ENCODE data around the gene TNIK.

TNIK gene

GRCh38 chr3:171268677-171269076, 191.5 kb downstream of the TNIK start:
- Histone ChIP-seq H2AFZ (ENCODE audit: low read length) (no peak overlapping the region), H3F3A (ENCODE audit: insufficient read depth, low read length) (no peaks in the 10 kb centered on the region), H4K20me1 (ENCODE audit: insufficient read depth, low read length) (no peaks in the 10 kb centered on the region), H3K4me1 (ENCODE audit: insufficient read depth, low read length, severe bottlenecking) (no peaks in the 10 kb centered on the region), H3K27me3 (ENCODE audit: insufficient read depth, low read length) (no peaks in the 10 kb centered on the region), H3K27ac (ENCODE audit: low read depth, low read length, poor library complexity, severe bottlenecking) (no peak overlapping the region), H3K36me3 (ENCODE audit: insufficient read depth, low read length) (no peaks in the 10 kb centered on the region), H3K4me3 (ENCODE audit: low read depth, low read length, poor library complexity, severe bottlenecking) (no peak overlapping the region), H3K9me2 (ENCODE audit: low read depth, low read length) (no peaks in the 10 kb centered on the region), H3K9ac (ENCODE audit: low read length) (no peak overlapping the region), H3K79me2 (ENCODE audit: insufficient read depth, low read length) (no peaks in the 10 kb centered on the region), H3K9me3 (ENCODE audit: low read length) (no peaks in the 10 kb centered on the region), H3K4me2 (ENCODE audit: low read length) (no peak overlapping the region)
- TF ChIP-seq EZH2 (IDR thresholded peaks at IDR 0.05; ENCODE audit: borderline replicate concordance, low read length) (no peak), CTCF (IDR thresholded peaks at IDR 0.05; ENCODE audit: low read length) (no peak)

GRCh38 chr3:171267104-171267503, 193.1 kb downstream of the TNIK start:
- no peaks in the 10 kb centered on the region for H3K9me2 ChIP-seq (ENCODE audit: low read depth, low read length)
- no peak overlapping the region for H2AFZ ChIP-seq (ENCODE audit: low read length)
- no peak overlapping the region for H3K27ac ChIP-seq (ENCODE audit: low read depth, low read length, poor library complexity, severe bottlenecking)
- TF ChIP-seq EZH2 (IDR thresholded peaks at IDR 0.05; ENCODE audit: borderline replicate concordance, low read length) (no peak), CTCF (IDR thresholded peaks at IDR 0.05; ENCODE audit: low read length) (no peak)
- H3K4me3 ChIP-seq (ENCODE audit: low read depth, low read length, poor library complexity, severe bottlenecking) = no peak overlapping the region
- H3K9me3 ChIP-seq (ENCODE audit: low read length) = no peaks in the 10 kb centered on the region
- no peaks in the 10 kb centered on the region for H3K36me3 ChIP-seq (ENCODE audit: insufficient read depth, low read length)
- H4K20me1 ChIP-seq (ENCODE audit: insufficient read depth, low read length) = no peaks in the 10 kb centered on the region
- no peaks in the 10 kb centered on the region for H3K27me3 ChIP-seq (ENCODE audit: insufficient read depth, low read length)
- H3K4me2 ChIP-seq (ENCODE audit: low read length) = no peak overlapping the region
- H3F3A ChIP-seq (ENCODE audit: insufficient read depth, low read length) = no peaks in the 10 kb centered on the region
- no peaks in the 10 kb centered on the region for H3K4me1 ChIP-seq (ENCODE audit: insufficient read depth, low read length, severe bottlenecking)
- no peaks in the 10 kb centered on the region for H3K79me2 ChIP-seq (ENCODE audit: insufficient read depth, low read length)
- H3K9ac ChIP-seq (ENCODE audit: low read length) = no peak overlapping the region

GRCh38 chr3:171266740-171267073, 193.5 kb downstream of the TNIK start:
- Histone ChIP-seq H3K79me2 (ENCODE audit: insufficient read depth, low read length) (no peaks in the 10 kb centered on the region), H3K4me3 (ENCODE audit: low read depth, low read length, poor library complexity, severe bottlenecking) (no peak overlapping the region), H3F3A (ENCODE audit: insufficient read depth, low read length) (no peaks in the 10 kb centered on the region), H3K4me1 (ENCODE audit: insufficient read depth, low read length, severe bottlenecking) (no peaks in the 10 kb centered on the region), H2AFZ (ENCODE audit: low read length) (no peak overlapping the region), H3K9me3 (ENCODE audit: low read length) (no peaks in the 10 kb centered on the region), H3K4me2 (ENCODE audit: low read length) (no peak overlapping the region), H3K27ac (ENCODE audit: low read depth, low read length, poor library complexity, severe bottlenecking) (no peak overlapping the region), H3K9ac (ENCODE audit: low read length) (no peak overlapping the region), H4K20me1 (ENCODE audit: insufficient read depth, low read length) (no peaks in the 10 kb centered on the region), H3K36me3 (ENCODE audit: insufficient read depth, low read length) (no peaks in the 10 kb centered on the region), H3K27me3 (ENCODE audit: insufficient read depth, low read length) (no peaks in the 10 kb centered on the region), H3K9me2 (ENCODE audit: low read depth, low read length) (no peaks in the 10 kb centered on the region)
- TF ChIP-seq EZH2 (IDR thresholded peaks at IDR 0.05; ENCODE audit: borderline replicate concordance, low read length) (no peak), CTCF (IDR thresholded peaks at IDR 0.05; ENCODE audit: low read length) (no peak)

All from OCI-LY1 (cell line).